Common myeloid progenitor, CD34-positive (primary cell): ENCODE measurements around the gene AKNAD1.

ENCODE experiments used
- CTCF ChIA-PET: fragments of 350-600 bp; sonication (Branson Sonifier 250); formaldehyde crosslinking; loops from one replicate; lab custom pipeline; 2021; ENCODE audit warnings: antibody characterized with exemption; lab: Charles Lee
- POLR2A ChIA-PET: fragments of 350-600 bp; sonication (Branson Sonifier 250); formaldehyde crosslinking; loops from one replicate; lab custom pipeline; 2021; ENCODE audit warnings: antibody characterized with exemption; lab: Charles Lee
- DNase-seq, 3 donors: peaks; one replicate each; pipeline versions ENCODE4 v3.0.0 to v3.0.0-alpha.2; 2013
- H3K27ac ChIP-seq, 2 experiments: 1 replicate in 1 of 2; 2 replicates in 1 of 2; pipeline ENCODE4 v1.7.0; 2013; ENCODE audit warnings: inconsistent platforms in 2 of 2, low read length in 2 of 2, mild to moderate bottlenecking in 2 of 2, low read depth in 1 of 2, moderate library complexity in 1 of 2; ENCODE audit not compliant: severe bottlenecking in 2 of 2, insufficient read depth in 1 of 2, poor library complexity in 1 of 2
- H3K27me3 ChIP-seq, 5 experiments: replicated peaks in 2 of 5; 1 replicate in 3 of 5; 2 replicates in 2 of 5; pipeline versions ENCODE4 v1.6.1 to v1.7.0; 2013; ENCODE audit warnings: low read length in 4 of 5, mild to moderate bottlenecking in 2 of 5, moderate library complexity in 2 of 5, inconsistent platforms in 1 of 5; ENCODE audit not compliant: insufficient read depth in 5 of 5, control insufficient read depth in 4 of 5
- H3K36me3 ChIP-seq, 4 experiments: 1 replicate in 2 of 4; 2 replicates in 2 of 4; pipeline versions ENCODE4 v1.6.1 to v1.7.0; 2013; ENCODE audit warnings: low read length in 3 of 4, control low read depth in 1 of 4, mild to moderate bottlenecking in 1 of 4; ENCODE audit not compliant: control insufficient read depth in 4 of 4, insufficient read depth in 4 of 4
- H3K4me1 ChIP-seq, 4 experiments: 1 replicate in 3 of 4; 2 replicates in 1 of 4; pipeline versions ENCODE4 v1.6.1 to v1.7.1; 2013; ENCODE audit warnings: low read length in 3 of 4, mild to moderate bottlenecking in 3 of 4, control low read depth in 1 of 4, inconsistent platforms in 1 of 4, moderate library complexity in 1 of 4; ENCODE audit not compliant: control insufficient read depth in 4 of 4, insufficient read depth in 4 of 4; ENCODE audit errors: control extremely low read depth in 1 of 4
- H3K4me3 ChIP-seq, 7 experiments: 1 replicate in 4 of 7; 2 replicates in 3 of 7; pipeline versions ENCODE4 v1.5.1 to v1.7.0; 2013; ENCODE audit warnings: mild to moderate bottlenecking in 7 of 7, low read length in 6 of 7, moderate library complexity in 6 of 7, inconsistent platforms in 2 of 7, low read depth in 2 of 7, control low read depth in 1 of 7; ENCODE audit not compliant: insufficient read depth in 4 of 7, control insufficient read depth in 1 of 7; ENCODE audit errors: extremely low read depth in 1 of 7
- H3K9me3 ChIP-seq, 5 experiments: 1 replicate in 4 of 5; 2 replicates in 1 of 5; pipeline versions ENCODE4 v1.6.1 to v1.7.1; 2013; ENCODE audit warnings: low read length in 4 of 5, mild to moderate bottlenecking in 2 of 5, inconsistent platforms in 1 of 5, low read depth in 1 of 5, moderate library complexity in 1 of 5; ENCODE audit not compliant: control insufficient read depth in 4 of 5, insufficient read depth in 2 of 5; ENCODE audit errors: control extremely low read depth in 1 of 5
- WGBS: methylation state at CpG from one replicate; pipeline ENCODE4 v1.1.5; 2013; ENCODE audit not compliant: insufficient coverage; 5-methylcytosine and 5-hydroxymethylcytosine counted together

Gene AKNAD1

DNA sequence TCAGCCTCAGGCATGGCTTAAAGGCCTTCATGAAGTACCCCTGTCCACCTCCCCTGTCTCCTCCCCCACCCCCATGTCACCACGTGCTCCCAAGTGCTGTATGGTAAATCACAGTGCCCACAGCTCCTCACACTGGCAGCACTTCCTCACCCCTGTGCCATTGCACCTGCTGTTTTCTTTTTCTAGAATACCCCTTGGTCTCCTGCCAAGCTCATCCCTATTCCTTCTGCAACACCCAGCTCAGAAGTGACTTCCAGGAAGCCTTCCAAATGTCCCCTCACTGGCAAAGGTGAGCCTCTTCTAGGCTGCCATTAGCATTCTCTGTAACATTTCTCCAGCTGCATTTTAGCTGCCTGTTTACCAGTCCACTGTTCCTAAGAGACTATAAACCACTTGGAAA lies 9.4 kb downstream of the AKNAD1 start:
- no peak overlapping the region for H3K27ac ChIP-seq
- no peak overlapping the region for H3K4me3 ChIP-seq
- H3K36me3 ChIP-seq, result no peaks in the 10 kb centered on the region
- no peaks in the 10 kb centered on the region for H3K27me3 ChIP-seq
- DNase-seq, result no peak
- ChIA-PET CTCF (interaction anchor here (1.5 to 18.2 kb wide), 2 partner anchors 17 to 49 kb away, joined by 4 to 244 read pairs; no protein-coding TSS in a partner anchor), POLR2A (no interaction called here)
- no peaks in the 10 kb centered on the region for H3K9me3 ChIP-seq
- 44% methylated on average over 1 of the region's 1 CpG for WGBS
- peaks cover 22 to 66% (median 42%) of the 10 kb centered on the region in 4 experiments for H3K4me1 ChIP-seq

DNA sequence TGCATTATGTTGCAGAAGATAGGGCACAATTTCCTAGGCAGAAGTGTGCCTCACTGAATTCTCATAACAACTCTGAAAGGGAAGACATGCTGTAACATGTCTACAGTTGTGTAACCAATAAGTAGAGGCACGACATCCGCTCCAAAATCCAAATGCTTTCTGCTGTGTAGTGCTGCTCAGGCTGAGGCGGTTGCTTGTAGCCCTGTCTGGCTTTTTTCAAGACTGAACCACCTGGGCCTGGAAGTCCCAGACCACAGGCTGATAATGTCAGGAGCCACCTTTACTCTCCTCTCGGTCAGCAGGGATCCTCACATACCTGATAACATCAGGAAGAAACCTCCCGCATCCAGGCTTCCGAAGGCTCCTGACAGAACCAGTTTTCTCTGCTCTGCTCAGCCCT lies 10.9 kb downstream of the AKNAD1 start:
- ChIA-PET POLR2A (interaction anchor here (0.7 kb wide), 1 partner anchor 521 kb away, joined by 3 read pairs; no protein-coding TSS in a partner anchor), CTCF (interaction anchor here (0.9 to 18.2 kb wide), 6 partner anchors 16 to 51 kb away, joined by 3 to 244 read pairs (median 4); no protein-coding TSS in a partner anchor)
- H3K4me1 ChIP-seq, result peaks cover 9 to 53% (median 27%) of the 10 kb centered on the region in 4 experiments

DNA sequence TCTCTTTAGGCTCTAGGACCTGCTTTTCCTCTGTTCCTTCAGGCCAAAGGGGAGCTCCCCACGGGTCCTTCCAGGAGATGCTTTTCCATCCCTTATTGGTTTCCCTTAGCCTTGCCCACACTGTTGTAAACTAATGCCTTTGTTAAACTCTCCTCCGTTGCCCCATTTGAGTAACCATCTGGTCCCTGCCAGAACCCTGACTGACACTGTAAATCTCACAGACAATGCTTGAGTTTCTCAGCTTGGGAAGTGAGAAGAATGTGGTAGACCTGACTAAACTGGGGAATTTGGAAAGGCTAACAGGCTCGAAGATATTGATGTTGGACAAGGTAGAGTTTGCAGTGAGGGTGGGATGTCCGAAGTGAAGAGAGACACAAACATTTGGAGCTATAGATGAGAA lies 11.4 kb downstream of the AKNAD1 start:
- H3K9me3 ChIP-seq, result no peaks in the 10 kb centered on the region
- WGBS, result 100% methylated on average over 2 of the region's 4 CpGs
- ChIA-PET POLR2A (no interaction called here), CTCF (interaction anchor here (1.1 to 18.2 kb wide), 3 partner anchors 15 to 38 kb away, joined by 3 to 244 read pairs (median 7); no protein-coding TSS in a partner anchor)
- H3K4me3 ChIP-seq, result no peak overlapping the region
- no peak overlapping the region for H3K27ac ChIP-seq
- no peak for DNase-seq
- H3K36me3 ChIP-seq, result no peaks in the 10 kb centered on the region
- peaks cover 9 to 49% (median 21%) of the 10 kb centered on the region in 4 experiments for H3K4me1 ChIP-seq
- no peaks in the 10 kb centered on the region for H3K27me3 ChIP-seq

More for the DNA sequence above, 10.9 kb downstream of the AKNAD1 start:
- WGBS, result 95% methylated on average over 5 of the region's 6 CpGs
- Histone ChIP-seq H3K27ac (no peak overlapping the region), H3K36me3 (no peaks in the 10 kb centered on the region), H3K4me3 (no peak overlapping the region), H3K9me3 (no peaks in the 10 kb centered on the region), H3K27me3 (no peaks in the 10 kb centered on the region)
- DNase-seq, result no peak

DNA sequence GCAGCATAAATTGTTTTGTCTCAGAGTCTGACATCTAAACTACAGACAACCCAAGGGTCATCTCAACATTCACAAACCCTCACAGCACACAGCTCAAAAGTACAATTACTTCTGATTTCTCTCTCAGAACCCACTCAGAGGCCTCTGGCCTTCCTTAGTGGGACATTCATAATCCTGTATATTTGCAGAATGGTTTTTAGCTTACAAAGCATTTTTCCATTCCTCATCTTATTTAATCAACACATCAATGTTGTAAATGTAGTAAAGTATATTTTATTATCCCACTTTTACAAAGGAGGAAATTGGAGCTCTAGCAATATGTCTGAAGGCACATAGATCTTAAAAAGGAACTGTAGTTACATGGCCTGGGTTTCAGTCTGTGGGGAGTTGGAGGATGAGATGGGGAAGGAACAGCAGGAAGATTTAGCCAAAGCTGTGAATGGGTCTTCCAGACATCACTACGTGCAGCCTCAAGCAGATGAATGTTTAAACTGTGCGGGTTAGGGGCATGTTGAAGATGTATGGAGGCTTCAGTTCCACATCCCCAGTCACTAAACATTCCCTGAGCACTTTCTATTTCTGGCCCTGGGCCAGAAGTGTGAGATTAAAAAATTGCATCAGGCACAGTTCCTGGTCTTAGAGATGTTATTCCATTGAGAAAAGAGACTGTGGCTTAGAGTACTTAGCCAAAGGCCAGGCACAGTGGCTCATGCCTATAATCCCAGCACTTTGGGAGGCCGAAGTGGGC lies 13.3 kb downstream of the AKNAD1 start:
- no peak for DNase-seq
- no peak overlapping the region for H3K27ac ChIP-seq
- no peaks in the 10 kb centered on the region for H3K9me3 ChIP-seq
- 86% methylated on average over 1 of the region's 3 CpGs for WGBS
- no peaks in the 10 kb centered on the region for H3K36me3 ChIP-seq
- ChIA-PET CTCF (interaction anchor here (1.5 to 18.2 kb wide), 4 partner anchors 8 to 37 kb away, joined by 3 to 244 read pairs (median 10); no protein-coding TSS in a partner anchor), POLR2A (interaction anchor here (0.9 to 1.3 kb wide), 3 partner anchors 9 to 46 kb away, joined by 3 read pairs; no protein-coding TSS in a partner anchor)
- H3K4me1 ChIP-seq, result peaks cover 8 to 30% (median 11%) of the 10 kb centered on the region in 4 experiments
- no peak overlapping the region for H3K4me3 ChIP-seq
- H3K27me3 ChIP-seq, result no peaks in the 10 kb centered on the region

DNA sequence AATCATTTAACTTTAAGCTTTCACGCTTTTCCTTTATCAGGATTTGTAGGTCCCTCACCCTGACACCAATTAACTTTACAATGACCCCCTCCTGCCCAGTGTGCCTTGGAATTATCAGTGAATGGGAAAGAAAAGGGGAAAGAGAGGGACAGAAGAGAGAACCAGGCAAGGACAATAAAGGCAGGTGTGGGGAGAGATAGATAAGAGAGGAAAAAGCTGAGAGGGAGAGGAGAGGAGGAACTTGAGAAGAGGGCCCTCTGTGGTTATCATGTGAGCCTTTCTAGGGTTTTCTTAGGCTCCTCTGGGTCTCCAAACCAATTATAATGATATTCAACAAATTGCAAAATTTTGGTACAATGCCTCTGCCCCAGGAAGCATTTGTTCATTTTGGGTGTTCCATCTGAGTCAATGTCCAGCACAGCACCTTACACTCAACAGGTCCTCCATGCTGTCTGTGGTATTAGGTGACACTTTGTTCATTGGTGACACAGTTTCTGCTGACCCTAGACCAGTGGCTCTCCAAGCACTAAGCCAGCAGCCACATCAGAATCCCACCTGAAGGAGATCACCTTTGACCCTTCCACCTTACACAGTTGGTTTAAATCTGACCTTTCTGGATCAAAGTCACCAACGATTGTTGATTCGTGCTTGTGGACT lies 14.2 kb downstream of the AKNAD1 start:
- Histone ChIP-seq H3K27me3 (no peaks in the 10 kb centered on the region), H3K36me3 (no peaks in the 10 kb centered on the region), H3K9me3 (no peaks in the 10 kb centered on the region), H3K4me3 (no peak overlapping the region), H3K4me1 (peaks cover 5 to 21% (median 8%) of the 10 kb centered on the region in 4 experiments), H3K27ac (no peak overlapping the region)
- no peak for DNase-seq
- 100% methylated on average over 2 of the region's 3 CpGs for WGBS
- ChIA-PET CTCF (interaction anchor here (1.0 to 18.2 kb wide), 5 partner anchors 9 to 53 kb away, joined by 3 to 244 read pairs (median 3); no protein-coding TSS in a partner anchor), POLR2A (interaction anchor here (1.0 to 1.3 kb wide), 2 partner anchors 9 to 23 kb away, joined by 3 read pairs; no protein-coding TSS in a partner anchor)

DNA sequence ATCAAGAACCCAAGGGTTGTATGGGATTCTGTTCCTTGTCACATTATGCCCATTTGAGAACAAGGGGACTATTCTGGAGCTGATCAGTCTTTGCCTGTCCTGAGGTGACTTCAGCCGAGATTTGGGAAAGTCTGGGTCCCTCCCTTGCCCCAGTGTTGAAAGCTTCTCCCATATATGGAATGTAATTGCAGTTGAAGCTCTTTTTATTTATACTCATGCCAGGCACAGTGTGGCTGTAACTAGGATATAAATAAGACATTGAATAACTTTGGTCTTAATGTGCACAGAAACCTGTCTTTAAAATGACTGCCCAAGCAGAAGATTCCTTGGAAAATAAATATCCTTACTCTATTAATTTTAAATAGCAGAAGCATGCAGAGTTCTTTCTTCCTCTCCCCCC lies 15.2 kb downstream of the AKNAD1 start:
- no peaks in the 10 kb centered on the region for H3K36me3 ChIP-seq
- no peak overlapping the region for H3K4me3 ChIP-seq
- ChIA-PET CTCF (interaction anchor here (1.0 to 18.2 kb wide), 4 partner anchors 10 to 54 kb away, joined by 3 to 244 read pairs (median 9); no protein-coding TSS in a partner anchor), POLR2A (no interaction called here)
- H3K4me1 ChIP-seq, result peaks cover 4 to 16% (median 8%) of the 10 kb centered on the region in 4 experiments
- 100% methylated on average over 1 of the region's 1 CpG for WGBS
- H3K27me3 ChIP-seq, result no peaks in the 10 kb centered on the region
- no peaks in the 10 kb centered on the region for H3K9me3 ChIP-seq
- DNase-seq, result no peak
- H3K27ac ChIP-seq, result no peak overlapping the region
